Astrocyte (in vitro differentiated cells and primary cell): ENCODE data around the gene TMEM127. TPM values are rescaled to one million over a fixed set of nuclear protein-coding genes. Genes with fewer than 3 reads are reported as not detected.

Experiments
- DNase-seq: peaks from one replicate; pipeline ENCODE4 v3.0.0-alpha.2; 2010; ENCODE audit warnings: low read depth
- FAIRE-seq: peaks from 2 replicates; lab custom pipeline; 2011; peaks lifted over from hg19 to GRCh38; lab: Jason Lieb, UNC
- H2AFZ ChIP-seq: 2 replicates; pipeline ENCODE4 v1.6.0; 2012; ENCODE audit warnings: low read depth, low read length, inconsistent platforms
- H3K27ac ChIP-seq: 2 replicates; pipeline ENCODE4 v1.5.1; 2011; ENCODE audit warnings: low read depth, low read length, inconsistent platforms
- H3K27me3 ChIP-seq: 2 replicates; pipeline ENCODE4 v1.6.0; 2011; ENCODE audit warnings: low read length, inconsistent platforms; ENCODE audit not compliant: insufficient read depth
- H3K36me3 ChIP-seq: 2 replicates; pipeline ENCODE4 v1.5.1; 2011; ENCODE audit warnings: low read length, inconsistent platforms; ENCODE audit not compliant: insufficient read depth
- H3K4me1 ChIP-seq: 2 replicates; pipeline ENCODE4 v1.5.1; 2011; ENCODE audit warnings: low read length, inconsistent platforms; ENCODE audit not compliant: insufficient read depth
- H3K4me2 ChIP-seq: 2 replicates; pipeline ENCODE4 v1.6.0; 2012; ENCODE audit warnings: low read length, inconsistent platforms
- H3K4me3 ChIP-seq: 2 replicates; pipeline ENCODE4 v1.5.1; 2011; ENCODE audit warnings: low read depth, mild to moderate bottlenecking, low read length, inconsistent platforms; ENCODE audit not compliant: insufficient read depth
- H3K79me2 ChIP-seq: 2 replicates; pipeline ENCODE4 v1.6.0; 2012; ENCODE audit warnings: mild to moderate bottlenecking, low read length, inconsistent platforms; ENCODE audit not compliant: insufficient read depth
- H3K9ac ChIP-seq: 2 replicates; pipeline ENCODE4 v1.6.0; 2012; ENCODE audit warnings: mild to moderate bottlenecking, low read length, inconsistent platforms
- H3K9me3 ChIP-seq: 2 replicates; pipeline ENCODE4 v1.5.1; 2012; ENCODE audit warnings: low read depth, mild to moderate bottlenecking, low read length, inconsistent platforms; ENCODE audit not compliant: insufficient read depth
- H4K20me1 ChIP-seq: 2 replicates; pipeline ENCODE4 v1.6.0; 2012; ENCODE audit warnings: low read length, inconsistent platforms; ENCODE audit not compliant: insufficient read depth
- H3K27ac Mint-ChIP-seq: one replicate; pipeline ENCODE4 v1.8.0; 2021; ENCODE audit warnings: mild to moderate bottlenecking, mixed read lengths; ENCODE audit not compliant: unreplicated experiment
- H3K27me3 Mint-ChIP-seq: one replicate; pipeline ENCODE4 v1.8.0; 2021; ENCODE audit warnings: low read depth, mixed read lengths; ENCODE audit not compliant: unreplicated experiment
- H3K36me3 Mint-ChIP-seq: one replicate; pipeline ENCODE4 v1.8.0; 2021; ENCODE audit warnings: low read depth, mixed read lengths; ENCODE audit not compliant: unreplicated experiment
- H3K4me1 Mint-ChIP-seq: one replicate; pipeline ENCODE4 v1.8.0; 2021; ENCODE audit warnings: low read depth, mixed read lengths; ENCODE audit not compliant: unreplicated experiment
- H3K4me3 Mint-ChIP-seq: one replicate; pipeline ENCODE4 v1.8.0; 2021; ENCODE audit warnings: mild to moderate bottlenecking, moderate library complexity, mixed read lengths; ENCODE audit not compliant: unreplicated experiment
- H3K9me3 Mint-ChIP-seq: one replicate; pipeline ENCODE4 v1.8.0; 2021; ENCODE audit warnings: mild to moderate bottlenecking, mixed read lengths; ENCODE audit not compliant: unreplicated experiment
- CTCF ChIP-seq: IDR thresholded peaks from 2 replicates; pipeline ENCODE4 v1.5.1; 2011; ENCODE audit warnings: low read depth, mild to moderate bottlenecking, inconsistent platforms, low read length, moderate library complexity; ENCODE audit not compliant: insufficient read depth
- EZH2 ChIP-seq: IDR thresholded peaks from 2 replicates; pipeline ENCODE4 v1.6.1; 2012; ENCODE audit warnings: mild to moderate bottlenecking, low read length, inconsistent platforms; ENCODE audit not compliant: insufficient read depth
- total RNA-seq: library from RNA; stranded (reverse); gene quantifications from 2 replicates; pipeline ENCODE4 v1.2.1, GENCODE V29; 2021

TMEM127 gene
- total RNA-seq, 1 donor from 2014 or later = 41.7 TPM

- H3K27me3 Mint-ChIP-seq = no peaks in the 10 kb centered on the region
- no peaks in the 10 kb centered on the region for H3K9me3 Mint-ChIP-seq
- Histone ChIP-seq H3K27ac (no peak overlapping the region), H3K4me3 (no peak overlapping the region), H3K9me3 (no peaks in the 10 kb centered on the region), H3K36me3 (no peaks in the 10 kb centered on the region), H4K20me1 (no peaks in the 10 kb centered on the region), H3K79me2 (no peaks in the 10 kb centered on the region), H3K9ac (no peak overlapping the region), H3K4me1 (peaks cover 8% of the 10 kb centered on the region), H3K4me2 (no peak overlapping the region), H2AFZ (no peak overlapping the region), H3K27me3 (no peaks in the 10 kb centered on the region)
- DNase-seq (no peak), FAIRE-seq (no peak)
- peaks cover 9% of the 10 kb centered on the region for H3K4me1 Mint-ChIP-seq
- H3K27ac Mint-ChIP-seq = no peak overlapping the region
- H3K4me3 Mint-ChIP-seq = no peak overlapping the region
- TF ChIP-seq EZH2 (no peak), CTCF (no peak)
- H3K36me3 Mint-ChIP-seq = peaks cover 13% of the 10 kb centered on the region
Measured at GRCh38 chr2:96239745-96240264, 26.0 kb downstream of the TMEM127 start.

GRCh38 chr2:96239091-96239490, 26.7 kb downstream of the TMEM127 start:
- Mint-ChIP-seq H3K27ac (no peak overlapping the region), H3K36me3 (peaks cover 13% of the 10 kb centered on the region), H3K4me3 (no peak overlapping the region), H3K4me1 (peaks cover 9% of the 10 kb centered on the region), H3K27me3 (no peaks in the 10 kb centered on the region), H3K9me3 (no peaks in the 10 kb centered on the region)
- no peak overlapping the region for H2AFZ ChIP-seq
- no peaks in the 10 kb centered on the region for H3K36me3 ChIP-seq
- no peak for DNase-seq
- H3K27ac ChIP-seq = no peak overlapping the region
- H3K79me2 ChIP-seq = no peaks in the 10 kb centered on the region
- H3K9me3 ChIP-seq = no peaks in the 10 kb centered on the region
- no peak for FAIRE-seq
- TF ChIP-seq EZH2 (no peak), CTCF (no peak)
- peaks cover 8% of the 10 kb centered on the region for H3K4me1 ChIP-seq
- H3K27me3 ChIP-seq = no peaks in the 10 kb centered on the region
- H3K9ac ChIP-seq = no peak overlapping the region
- H3K4me3 ChIP-seq = no peak overlapping the region
- no peak overlapping the region for H3K4me2 ChIP-seq
- H4K20me1 ChIP-seq = no peaks in the 10 kb centered on the region

- H3K4me3 Mint-ChIP-seq = no peak overlapping the region
- TF ChIP-seq CTCF (no peak), EZH2 (no peak)
- H3K79me2 ChIP-seq = no peaks in the 10 kb centered on the region
- H3K36me3 ChIP-seq = no peaks in the 10 kb centered on the region
- no peak overlapping the region for H2AFZ ChIP-seq
- peaks cover 9% of the 10 kb centered on the region for H3K4me1 Mint-ChIP-seq
- DNase-seq (no peak), FAIRE-seq (no peak)
- no peak overlapping the region for H3K9ac ChIP-seq
- no peak overlapping the region for H3K27ac ChIP-seq
- H3K9me3 Mint-ChIP-seq = no peaks in the 10 kb centered on the region
- H3K27me3 Mint-ChIP-seq = no peaks in the 10 kb centered on the region
- H3K9me3 ChIP-seq = no peaks in the 10 kb centered on the region
- H3K27ac Mint-ChIP-seq = no peak overlapping the region
- no peaks in the 10 kb centered on the region for H3K27me3 ChIP-seq
- H3K4me1 ChIP-seq = peaks cover 8% of the 10 kb centered on the region
- H3K4me2 ChIP-seq = no peak overlapping the region
- no peak overlapping the region for H3K4me3 ChIP-seq
- H4K20me1 ChIP-seq = no peaks in the 10 kb centered on the region
- H3K36me3 Mint-ChIP-seq = peaks cover 13% of the 10 kb centered on the region
Measured at GRCh38 chr2:96238266-96238665, 27.5 kb downstream of the TMEM127 start.
